DMS153 treated with DMSO at 0.1 percent for 48 hours (cell line): Measurements from ENCODE around the gene RREB1.
"Not testable (repeated sequence)": the region's sequence is repeated elsewhere in the genome, so short reads cannot be mapped to it uniquely, and the experiment has no call there.

ENCODE experiments used
- DNase-seq: peaks from one replicate; lab custom pipeline; 2025; ENCODE audit not compliant: unreplicated experiment; lab: John Stamatoyannopoulos, UW

The RREB1 gene

DNA sequence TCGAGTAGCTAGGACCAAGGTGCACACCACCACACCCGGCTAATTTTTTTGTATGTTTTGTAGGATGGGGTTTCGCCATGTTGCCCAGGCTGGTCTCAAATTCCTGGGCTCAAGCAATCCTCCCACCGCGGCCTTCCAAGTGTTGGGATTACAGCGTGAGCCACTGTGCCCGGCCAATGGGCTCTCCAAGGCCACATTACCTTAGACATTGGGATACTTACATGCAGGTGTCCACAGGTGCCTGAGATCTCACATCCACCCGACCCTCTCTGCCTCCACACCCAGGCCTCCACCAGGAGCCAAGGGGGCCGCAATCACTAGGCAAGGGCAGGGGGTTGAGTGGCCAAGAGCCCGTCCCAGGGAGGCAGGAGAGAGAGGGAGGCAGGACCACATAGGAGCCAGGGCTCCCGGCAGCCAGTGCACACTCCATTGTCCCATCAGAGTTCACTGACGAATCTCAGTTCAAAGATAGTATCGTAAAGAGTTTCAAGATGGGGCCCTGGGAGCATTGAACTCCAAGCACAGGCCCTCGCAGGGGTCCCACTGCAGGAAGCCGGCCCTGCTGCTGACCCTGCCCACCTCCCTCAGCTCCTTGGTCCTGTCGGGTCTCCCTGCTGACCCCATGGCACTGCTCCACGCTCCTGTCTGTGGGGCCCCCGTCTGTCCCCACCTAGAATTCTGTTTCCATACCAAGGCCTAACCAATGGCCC lies 149.9 kb downstream of the RREB1 start:
- no peak for DNase-seq

- DNase-seq, result no peak
Observed at GRCh38 chr6:7258231-7258763, 150.5 kb downstream of the RREB1 start.

DNA sequence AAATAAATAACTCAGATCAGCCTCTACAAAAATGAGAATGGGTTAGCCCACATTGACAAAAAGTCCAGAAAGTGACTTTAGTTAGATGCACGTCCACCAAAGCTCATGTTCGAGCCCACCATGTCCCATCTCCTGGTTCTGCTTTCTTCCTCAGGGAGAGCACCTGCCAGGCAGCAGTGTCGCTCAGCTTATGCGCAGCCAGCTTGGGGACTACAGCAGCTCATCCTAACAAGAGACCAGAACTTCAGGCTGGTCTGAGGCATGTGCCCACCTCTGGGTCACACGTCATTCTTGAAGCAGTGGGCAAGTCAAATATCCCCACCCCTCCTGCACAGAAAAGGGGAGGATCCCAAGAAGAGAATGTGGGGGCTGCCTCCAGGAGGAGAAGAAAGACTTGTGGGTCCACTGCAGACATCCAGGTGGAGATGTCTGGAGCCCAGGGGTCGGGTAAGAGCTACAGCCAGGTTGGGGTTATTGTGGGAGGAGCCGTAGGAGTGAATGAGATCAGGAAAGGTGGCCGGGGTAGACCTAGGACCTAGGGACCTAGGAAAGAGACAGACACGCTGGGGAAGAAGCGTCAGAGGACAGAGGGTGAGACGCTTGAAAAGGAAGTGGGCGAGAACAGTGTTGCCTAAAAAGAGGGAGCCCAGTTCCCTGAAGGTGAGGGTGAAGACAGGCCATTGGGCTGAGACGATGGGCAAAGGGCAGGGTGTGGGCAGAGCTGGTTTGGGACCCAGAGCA lies 152.7 kb downstream of the RREB1 start:
- DNase-seq, result no peak

GRCh38 chr6:7261032-7261841 lies 153.5 kb downstream of the RREB1 start:
- peak; percentile 38 for DNase-seq

DNA sequence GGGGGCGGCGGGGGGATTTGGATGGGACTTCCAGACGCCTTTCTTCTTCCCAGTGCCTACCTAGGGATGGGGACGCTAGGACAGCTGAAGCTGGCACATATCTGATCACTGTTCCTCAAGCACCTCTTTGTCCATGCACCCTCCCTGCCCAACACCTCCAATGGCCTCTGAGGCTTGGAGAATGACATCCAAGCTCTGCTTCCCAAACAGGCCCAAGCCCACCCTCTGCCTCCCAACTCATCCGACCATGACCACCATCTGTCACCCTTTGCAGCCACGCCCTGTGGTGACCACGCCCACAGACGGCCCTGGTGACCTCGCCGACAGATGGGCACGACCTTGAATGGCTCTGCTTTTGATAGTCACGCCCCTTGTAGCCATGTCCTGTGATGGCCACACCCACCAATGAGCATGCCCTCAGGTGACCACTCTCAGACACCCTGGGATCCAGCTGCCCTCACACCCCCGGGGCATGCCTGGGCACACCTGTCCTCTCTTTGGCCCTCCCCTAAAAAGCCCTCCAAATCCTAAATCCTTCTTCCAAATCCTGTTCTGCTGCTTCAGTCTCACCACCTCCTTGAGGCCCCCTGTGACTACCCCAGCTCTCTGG lies 154.2 kb downstream of the RREB1 start:
- DNase-seq, result no peak

GRCh38 chr6:7262746-7263518 lies 155.2 kb downstream of the RREB1 start:
- no peak for DNase-seq

GRCh38 chr6:7263519-7263805 lies 155.7 kb downstream of the RREB1 start:
- DNase-seq, result not testable (repeated sequence)

GRCh38 chr6:7264041-7264440 lies 156.3 kb downstream of the RREB1 start:
- no peak for DNase-seq

GRCh38 chr6:7264686-7265384 lies 157.1 kb downstream of the RREB1 start:
- DNase-seq, result no peak

- not testable (repeated sequence) for DNase-seq
Observed at GRCh38 chr6:7265385-7265726, 157.6 kb downstream of the RREB1 start.

- DNase-seq, result no peak
Observed at GRCh38 chr6:7267071-7267465, 159.3 kb downstream of the RREB1 start.

GRCh38 chr6:7267466-7268091 lies 159.8 kb downstream of the RREB1 start:
- DNase-seq, result no peak

DNA sequence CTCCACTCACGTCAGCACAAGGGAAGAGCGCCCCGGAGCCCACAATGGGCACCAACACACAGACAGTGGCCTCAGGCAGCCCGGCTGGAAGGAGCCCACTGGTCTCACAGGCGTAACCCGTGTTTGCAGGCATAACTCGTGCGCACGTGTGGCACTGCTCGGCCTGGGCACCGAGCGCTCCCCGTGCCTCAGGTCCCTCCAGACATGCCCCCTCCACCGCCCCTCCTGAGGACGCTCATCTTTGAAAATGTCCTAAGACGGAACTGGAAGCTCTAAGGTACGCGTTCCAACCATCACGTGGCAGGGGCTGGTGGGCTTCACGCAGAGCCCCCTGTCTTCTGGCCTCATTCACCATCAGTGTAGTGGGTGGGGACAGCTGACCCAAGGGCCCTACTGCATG lies 160.6 kb downstream of the RREB1 start:
- no peak for DNase-seq

DNA sequence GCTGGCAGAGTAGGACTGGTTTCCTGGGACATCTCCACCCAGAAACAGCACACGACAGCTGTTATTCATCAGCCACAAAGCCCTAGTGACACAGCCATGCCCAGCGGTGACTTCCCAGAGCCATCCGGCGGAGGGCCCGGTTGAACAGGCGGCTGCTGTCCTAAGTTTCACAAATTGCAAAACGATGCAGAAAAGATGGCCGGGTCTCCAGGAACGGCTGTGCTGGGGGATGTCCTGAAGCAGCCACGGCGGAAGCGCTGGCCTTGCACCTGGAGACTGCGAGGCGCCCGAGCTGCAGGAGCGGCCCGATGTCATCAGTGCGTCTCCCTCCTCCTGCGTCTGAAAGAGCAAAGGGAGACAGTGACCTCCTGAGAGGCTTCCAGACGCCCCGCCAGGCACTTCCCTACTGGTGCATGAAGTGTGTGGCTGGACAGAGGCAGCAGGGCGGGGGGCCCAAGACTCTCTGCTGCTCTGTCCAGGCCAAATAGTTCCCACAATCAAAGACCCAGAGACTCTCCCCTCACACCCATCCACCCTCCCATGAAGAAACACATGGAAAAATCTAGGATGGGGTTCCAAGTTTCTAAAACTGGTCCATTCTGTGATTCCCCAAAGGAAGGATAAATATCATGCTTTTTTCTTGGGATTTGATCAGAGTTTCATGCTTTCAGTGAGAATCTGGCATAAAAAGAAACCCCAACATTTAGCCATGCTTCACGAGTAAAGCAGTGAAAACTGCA lies 161.2 kb downstream of the RREB1 start:
- no peak for DNase-seq

- DNase-seq, result no peak
Observed at GRCh38 chr6:7269816-7270215, 162.1 kb downstream of the RREB1 start.

DNA sequence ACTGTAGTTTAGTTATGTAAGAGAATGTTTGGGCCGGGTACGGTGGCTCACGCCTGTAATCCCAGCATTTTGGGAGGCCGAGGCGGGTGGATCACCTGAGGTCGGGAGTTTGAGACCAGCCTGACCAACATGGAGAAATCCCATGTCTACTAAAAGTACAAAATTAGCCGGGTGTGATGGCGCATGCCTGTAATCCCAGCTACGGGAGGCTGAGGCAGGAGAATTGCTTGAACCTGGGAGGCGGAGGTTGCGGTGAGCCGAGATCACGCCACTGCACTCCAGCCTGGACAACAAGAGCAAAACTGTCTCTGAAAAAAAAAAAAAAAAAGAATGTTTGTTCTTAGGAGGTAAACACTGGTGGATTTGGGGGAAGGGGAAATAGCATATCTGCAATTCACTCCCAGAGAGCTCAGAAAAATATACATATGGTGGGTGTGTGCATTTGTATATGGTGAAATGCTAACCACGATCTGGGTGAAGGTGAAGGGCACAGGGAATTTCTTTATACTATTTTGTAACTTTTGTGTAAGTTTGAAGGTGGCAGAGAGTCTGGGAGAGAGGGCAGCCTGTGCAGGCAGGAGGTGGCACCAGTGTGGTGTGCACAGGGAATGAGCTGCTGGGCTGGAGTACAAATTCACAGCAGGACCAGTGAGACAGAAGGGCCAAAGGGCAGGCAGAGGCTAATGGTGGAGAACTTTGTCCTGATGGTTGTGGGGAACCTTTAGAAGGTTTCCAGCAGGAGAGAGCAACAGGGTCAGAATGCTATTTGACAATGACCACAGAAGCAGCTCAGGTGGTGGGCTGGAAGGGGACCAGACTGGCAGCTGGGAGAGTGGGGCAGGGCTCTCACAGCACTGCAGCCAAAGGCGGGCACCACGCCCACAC lies 162.8 kb downstream of the RREB1 start:
- no peak for DNase-seq

DNA sequence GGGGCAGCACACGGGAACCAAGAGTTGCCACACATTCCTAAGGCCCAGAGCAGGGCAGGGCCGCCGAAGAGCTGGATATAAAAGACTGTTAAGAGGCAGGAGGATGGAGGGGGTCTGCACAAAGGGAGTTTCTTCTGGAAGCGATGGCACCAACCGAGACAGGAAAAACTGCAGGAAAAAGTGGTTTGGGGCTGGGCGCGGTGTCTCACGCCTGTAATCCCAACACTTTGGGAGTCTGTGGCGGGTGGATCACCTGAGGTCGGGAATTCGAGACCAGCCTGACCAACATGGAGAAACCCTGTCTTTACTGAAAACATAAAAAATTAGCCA lies 163.4 kb downstream of the RREB1 start:
- no peak for DNase-seq

DNA sequence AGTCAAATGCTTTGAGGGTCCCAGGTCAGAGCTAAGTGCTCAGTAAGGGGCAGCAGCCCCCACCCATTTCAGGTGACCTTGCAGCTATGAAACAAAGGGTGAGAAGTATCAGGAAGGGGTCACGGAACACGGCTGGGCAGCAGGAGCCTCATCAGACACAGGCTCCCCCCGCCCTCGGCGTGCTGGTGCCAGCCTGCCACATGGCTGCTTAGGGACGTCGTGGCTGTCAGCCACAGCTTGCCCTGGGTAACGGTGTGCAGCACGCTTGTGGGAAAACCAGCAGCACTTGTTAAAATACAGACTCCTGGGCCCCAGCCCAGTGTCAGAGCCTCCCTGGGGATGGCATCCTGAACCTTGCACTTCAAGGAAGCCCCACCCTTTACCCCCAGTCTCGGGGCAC lies 165.9 kb downstream of the RREB1 start:
- DNase-seq, result no peak
